ENCODE data around the gene ASCL3.

- TF ChIP-seq POLR2A (IDR thresholded peaks at IDR 0.05) (no peak), CTCF (IDR thresholded peaks at IDR 0.05) (no peak)
Measured at GRCh38 chr11:8932564-8933180, 10.1 kb downstream of the ASCL3 start, which contains the start of gene C11orf16.

Measured in thyroid gland (tissue), 4 donors.